Esophagus (tissue), 2 donors: ENCODE results near the gene SLC25A4. TPM values are rescaled to one million over a fixed set of nuclear protein-coding genes. Genes with fewer than 3 reads are reported as not detected.

ENCODE experiments used
- H3K27ac ChIP-seq, 2 donors: one replicate each; pipeline ENCODE4 v1.5.1; 2013; ENCODE audit warnings: low read depth in 2 of 2, mild to moderate bottlenecking in 2 of 2, inconsistent platforms in 1 of 2, low read length in 1 of 2, moderate library complexity in 1 of 2
- H3K27me3 ChIP-seq, 2 donors: one replicate each; pipeline ENCODE4 v1.6.1; 2013; ENCODE audit warnings: low read length in 2 of 2, control low read depth in 1 of 2, mild to moderate bottlenecking in 1 of 2; ENCODE audit not compliant: insufficient read depth in 2 of 2, control insufficient read depth in 1 of 2
- H3K36me3 ChIP-seq, 2 donors: one replicate each; pipeline ENCODE4 v1.6.1; 2013; ENCODE audit warnings: low read length in 1 of 2; ENCODE audit not compliant: control insufficient read depth in 2 of 2, insufficient read depth in 2 of 2
- H3K4me1 ChIP-seq, 2 donors: one replicate each; pipeline ENCODE4 v1.6.1; 2013; ENCODE audit warnings: low read length in 1 of 2; ENCODE audit not compliant: control insufficient read depth in 2 of 2, insufficient read depth in 2 of 2
- H3K4me3 ChIP-seq, 2 donors: one replicate each; pipeline ENCODE4 v1.5.1; 2013; ENCODE audit warnings: low read length in 2 of 2, mild to moderate bottlenecking in 2 of 2, low read depth in 1 of 2, moderate library complexity in 1 of 2
- H3K9me3 ChIP-seq, 2 donors: one replicate each; pipeline ENCODE4 v1.6.1; 2013; ENCODE audit warnings: mild to moderate bottlenecking in 2 of 2, low read depth in 1 of 2, low read length in 1 of 2, moderate library complexity in 1 of 2; ENCODE audit not compliant: control insufficient read depth in 2 of 2, insufficient read depth in 1 of 2
- WGBS, 2 donors: extraction: QIAGEN DNeasy Blood & Tissue Kit; methylation state at CpG; one replicate each; pipeline ENCODE4 v1.1.7; 2013; 5-methylcytosine and 5-hydroxymethylcytosine counted together
- polyA plus RNA-seq, 2 donors: library from polyadenylated mRNA; stranded (reverse); fragments of 200-250 nt; gene quantifications; one replicate each; pipeline ENCODE4 v1.2.3, GENCODE V29; 2013
- donor health status: healthy with polysubstance abuse.
- donor health status: Bipolar disorder and iron deficiency.

Gene SLC25A4
- polyA plus RNA-seq, 2 donors, result 9.1 to 20.6 TPM

- no peak overlapping the region for H3K27ac ChIP-seq
- 88% methylated on average over 1 of the region's 1 CpG for WGBS, 2 donors
- H3K9me3 ChIP-seq, result no peaks in the 10 kb centered on the region
- no peaks in the 10 kb centered on the region for H3K4me1 ChIP-seq
- no peak overlapping the region for H3K4me3 ChIP-seq
- H3K36me3 ChIP-seq, result peaks cover 0 to 2% of the 10 kb centered on the region in 2 donors
- H3K27me3 ChIP-seq, result no peaks in the 10 kb centered on the region
Measured at GRCh38 chr4:185151296-185151695, 8.2 kb downstream of the SLC25A4 start.

GRCh38 chr4:185165605-185166063 is 22.6 kb downstream of the SLC25A4 start:
- H3K36me3 ChIP-seq, result no peaks in the 10 kb centered on the region
- H3K4me1 ChIP-seq, result no peaks in the 10 kb centered on the region
- no peaks in the 10 kb centered on the region for H3K9me3 ChIP-seq
- H3K4me3 ChIP-seq, result no peak overlapping the region
- no peaks in the 10 kb centered on the region for H3K27me3 ChIP-seq
- no peak overlapping the region for H3K27ac ChIP-seq
- WGBS, 2 donors, result 54 to 66% methylated on average over 2 of the region's 2 CpGs

GRCh38 chr4:185167234-185167633 is 24.2 kb downstream of the SLC25A4 start:
- Histone ChIP-seq H3K27me3 (no peaks in the 10 kb centered on the region), H3K27ac (no peak overlapping the region), H3K36me3 (no peaks in the 10 kb centered on the region), H3K4me1 (no peaks in the 10 kb centered on the region), H3K9me3 (no peaks in the 10 kb centered on the region), H3K4me3 (no peak overlapping the region)
- WGBS, 2 donors, result 86 to 89% methylated on average over 9 of the region's 9 CpGs

- Histone ChIP-seq H3K36me3 (no peaks in the 10 kb centered on the region), H3K4me3 (no peak overlapping the region), H3K27ac (no peak overlapping the region), H3K4me1 (no peaks in the 10 kb centered on the region), H3K9me3 (no peaks in the 10 kb centered on the region), H3K27me3 (no peaks in the 10 kb centered on the region)
- 72 to 87% methylated on average over 2 of the region's 2 CpGs for whole genome bisulfite sequencing, 2 donors
Measured at GRCh38 chr4:185171373-185172071, 28.5 kb downstream of the SLC25A4 start.

GRCh38 chr4:185179488-185179887 is 36.4 kb downstream of the SLC25A4 start:
- WGBS, 2 donors, result 85 to 93% methylated on average over 3 of the region's 3 CpGs
- Histone ChIP-seq H3K36me3 (no peaks in the 10 kb centered on the region), H3K4me3 (no peak overlapping the region), H3K27me3 (no peaks in the 10 kb centered on the region), H3K4me1 (no peaks in the 10 kb centered on the region), H3K9me3 (no peaks in the 10 kb centered on the region), H3K27ac (no peak overlapping the region)

GRCh38 chr4:185182239-185182638 is 39.2 kb downstream of the SLC25A4 start:
- H3K4me3 ChIP-seq, result no peak overlapping the region
- H3K27me3 ChIP-seq, result no peaks in the 10 kb centered on the region
- H3K4me1 ChIP-seq, result no peaks in the 10 kb centered on the region
- no peaks in the 10 kb centered on the region for H3K36me3 ChIP-seq
- no peaks in the 10 kb centered on the region for H3K9me3 ChIP-seq
- WGBS, 2 donors, result 71 to 76% methylated on average over 2 of the region's 2 CpGs
- H3K27ac ChIP-seq, result no peak overlapping the region

GRCh38 chr4:185183622-185184281 is 40.7 kb downstream of the SLC25A4 start:
- Histone ChIP-seq H3K27ac (no peak overlapping the region), H3K4me1 (no peaks in the 10 kb centered on the region), H3K9me3 (no peaks in the 10 kb centered on the region), H3K27me3 (no peaks in the 10 kb centered on the region), H3K36me3 (peaks cover 0 to under 1% of the 10 kb centered on the region in 2 donors), H3K4me3 (no peak overlapping the region)
- WGBS, 2 donors, result 41 to 42% methylated on average over 6 of the region's 6 CpGs

- H3K4me3 ChIP-seq, result no peak overlapping the region
- no peaks in the 10 kb centered on the region for H3K27me3 ChIP-seq
- 47 to 50% methylated on average over 3 of the region's 3 CpGs for WGBS, 2 donors
- H3K4me1 ChIP-seq, result no peaks in the 10 kb centered on the region
- H3K36me3 ChIP-seq, result peaks cover 0 to 6% of the 10 kb centered on the region in 2 donors
- H3K27ac ChIP-seq, result no peak overlapping the region
- H3K9me3 ChIP-seq, result no peaks in the 10 kb centered on the region
Measured at GRCh38 chr4:185186769-185187168, 43.7 kb downstream of the SLC25A4 start.

GRCh38 chr4:185189606-185190305 is 46.7 kb downstream of the SLC25A4 start:
- H3K4me1 ChIP-seq, result no peaks in the 10 kb centered on the region
- no peaks in the 10 kb centered on the region for H3K9me3 ChIP-seq
- no peak overlapping the region for H3K4me3 ChIP-seq
- H3K27ac ChIP-seq, result no peak overlapping the region
- H3K27me3 ChIP-seq, result no peaks in the 10 kb centered on the region
- WGBS, 2 donors, result 73 to 75% methylated on average over 4 of the region's 4 CpGs
- peaks cover 0 to 6% of the 10 kb centered on the region in 2 donors for H3K36me3 ChIP-seq
